Activated CD4-positive, alpha-beta memory T cell treated with anti-CD3 and anti-CD28 coated beads, Interleukin-2, amount 10 ng/mL, durations not matched to agents 7 days and 5 days (primary cell): ENCODE data around the gene ERC2. TPM values are rescaled to one million over a fixed set of nuclear protein-coding genes. Genes with fewer than 3 reads are reported as not detected.
A peak's percentile ranks its signal among the peaks of the same experiment; 100 is the strongest.

ENCODE experiments used
- CTCF ChIA-PET: fragments of 350-600 bp; sonication (Branson Sonifier 250); formaldehyde crosslinking; loops from one replicate; lab custom pipeline; 2021; ENCODE audit warnings: antibody characterized with exemption, inconsistent platforms; lab: Charles Lee
- POLR2A ChIA-PET: fragments of 350-600 bp; sonication (Branson Sonifier 250); formaldehyde crosslinking; loops from one replicate; lab custom pipeline; 2021; ENCODE audit warnings: antibody characterized with exemption; lab: Charles Lee
- DNase-seq: peaks from one replicate; pipeline ENCODE4 v3.0.0-alpha.2; 2020
- H3K27ac Mint-ChIP-seq: one replicate; pipeline ENCODE4 v1.8.0; 2021; ENCODE audit warnings: mild to moderate bottlenecking, mixed read lengths
- H3K27me3 Mint-ChIP-seq: one replicate; pipeline ENCODE4 v1.8.0; 2021; ENCODE audit warnings: mixed read lengths
- H3K36me3 Mint-ChIP-seq: one replicate; pipeline ENCODE4 v1.8.0; 2021; ENCODE audit warnings: low read depth, mixed read lengths
- H3K4me1 Mint-ChIP-seq: one replicate; pipeline ENCODE4 v1.8.0; 2021; ENCODE audit warnings: mixed read lengths
- H3K4me3 Mint-ChIP-seq: one replicate; pipeline ENCODE4 v1.8.0; 2021; ENCODE audit warnings: mild to moderate bottlenecking, mixed read lengths
- H3K9me3 Mint-ChIP-seq: one replicate; pipeline ENCODE4 v1.8.0; 2021; ENCODE audit warnings: mixed read lengths
- total RNA-seq, 2 experiments: library from RNA; stranded (reverse); gene quantifications; one replicate each; pipeline ENCODE4 v1.2.3, GENCODE V29; 2021

ERC2 gene
- total RNA-seq, 2 experiments from 2014 or later = not detected

GRCh38 chr3:56251343-56251945 lies 216.8 kb downstream of the ERC2 start:
- ChIA-PET CTCF (interaction anchor here (0.5 to 1.7 kb wide), 8 partner anchors 8 to 1422 kb away, joined by 3 to 10 read pairs (median 3); no protein-coding TSS in a partner anchor), POLR2A (no interaction called here)
- Mint-ChIP-seq H3K36me3 (no peaks in the 10 kb centered on the region), H3K4me1 (no peaks in the 10 kb centered on the region), H3K9me3 (no peaks in the 10 kb centered on the region), H3K27ac (no peak overlapping the region), H3K4me3 (no peak overlapping the region), H3K27me3 (peaks cover 2% of the 10 kb centered on the region)
- peak; percentile 22 for DNase-seq

DNA sequence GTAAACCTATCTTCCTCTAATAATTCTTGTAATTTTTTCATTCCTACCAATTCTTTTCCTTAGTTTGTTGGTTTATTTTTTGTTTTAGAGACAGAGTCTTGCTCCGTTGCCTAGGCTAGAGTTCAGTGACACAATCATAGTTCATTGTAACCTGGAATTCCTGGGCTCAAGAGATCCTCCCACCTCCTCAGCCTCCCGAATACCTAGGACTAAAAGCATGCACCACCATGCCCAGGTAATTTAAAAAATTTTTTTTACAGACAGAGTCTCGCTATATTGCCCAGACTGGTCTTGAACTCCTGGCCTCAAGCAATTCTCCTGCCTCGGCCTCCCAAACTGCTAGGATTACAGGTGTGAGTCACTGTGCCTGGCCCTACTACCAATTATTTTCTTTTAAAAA lies 220.2 kb downstream of the ERC2 start:
- no peak overlapping the region for H3K27ac Mint-ChIP-seq
- no peak for DNase-seq
- H3K36me3 Mint-ChIP-seq = no peaks in the 10 kb centered on the region
- no peaks in the 10 kb centered on the region for H3K4me1 Mint-ChIP-seq
- H3K9me3 Mint-ChIP-seq = no peaks in the 10 kb centered on the region
- no peak overlapping the region for H3K4me3 Mint-ChIP-seq
- ChIA-PET CTCF (no interaction called here), POLR2A (no interaction called here)
- peaks cover 2% of the 10 kb centered on the region for H3K27me3 Mint-ChIP-seq

DNA sequence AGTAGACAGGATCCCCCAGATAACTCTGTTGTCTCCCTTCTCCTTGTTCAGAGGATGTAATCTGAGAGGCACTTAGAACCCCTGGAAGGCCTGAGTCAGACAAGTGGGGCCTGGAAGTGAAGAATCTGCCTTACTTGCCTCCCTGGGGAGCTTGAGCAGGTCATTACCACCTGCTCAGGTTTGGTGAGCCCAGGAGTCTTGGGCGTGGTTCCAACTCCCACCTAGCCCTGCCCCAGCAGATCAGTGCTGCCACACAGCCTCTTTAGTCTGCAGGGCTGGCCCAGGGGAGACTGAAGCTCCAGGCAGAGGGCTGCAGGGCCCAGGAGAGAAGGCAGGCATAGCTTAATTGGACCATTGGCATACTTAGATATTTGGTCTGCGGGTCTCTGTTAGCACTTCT lies 230.0 kb downstream of the ERC2 start:
- H3K4me3 Mint-ChIP-seq = no peak overlapping the region
- DNase-seq = no peak
- H3K27me3 Mint-ChIP-seq = peaks cover 11% of the 10 kb centered on the region
- CTCF ChIA-PET = no interaction called here
- H3K27ac Mint-ChIP-seq = no peak overlapping the region
- no peaks in the 10 kb centered on the region for H3K4me1 Mint-ChIP-seq
- POLR2A ChIA-PET = no interaction called here
- no peaks in the 10 kb centered on the region for H3K36me3 Mint-ChIP-seq
- H3K9me3 Mint-ChIP-seq = no peaks in the 10 kb centered on the region

- Mint-ChIP-seq H3K27ac (no peak overlapping the region), H3K36me3 (no peaks in the 10 kb centered on the region), H3K27me3 (no peaks in the 10 kb centered on the region), H3K4me3 (no peak overlapping the region), H3K4me1 (no peaks in the 10 kb centered on the region), H3K9me3 (no peaks in the 10 kb centered on the region)
- POLR2A ChIA-PET = no interaction called here
- DNase-seq = no peak
- CTCF ChIA-PET = interaction anchor here (0.7 kb wide), 1 partner anchor 70 kb away, joined by 3 read pairs; no protein-coding TSS in a partner anchor
Observed at GRCh38 chr3:56233742-56234141, 234.5 kb downstream of the ERC2 start.

DNA sequence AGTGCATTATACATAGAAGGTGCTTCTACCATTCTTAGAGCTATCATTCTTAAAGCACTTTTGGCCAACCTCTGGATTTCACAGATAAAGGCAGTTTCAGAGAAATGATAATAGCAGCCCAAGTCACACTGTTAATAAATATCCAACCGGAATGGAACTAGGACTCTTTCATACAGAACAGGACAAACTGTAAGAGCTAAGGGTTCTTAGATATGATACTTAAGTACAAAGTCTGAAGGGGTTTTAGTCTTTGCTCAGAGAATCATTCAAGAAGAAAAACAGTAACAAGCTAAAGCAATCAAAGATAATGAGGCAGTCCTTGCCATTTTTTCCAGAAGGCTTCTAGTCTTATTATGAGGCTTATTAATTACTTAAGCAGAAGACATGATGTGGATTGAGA lies 239.0 kb downstream of the ERC2 start:
- no peaks in the 10 kb centered on the region for H3K9me3 Mint-ChIP-seq
- DNase-seq = no peak
- ChIA-PET CTCF (interaction anchor here (0.6 kb wide), 1 partner anchor 384 kb away, joined by 3 read pairs; no protein-coding TSS in a partner anchor), POLR2A (no interaction called here)
- H3K27ac Mint-ChIP-seq = no peak overlapping the region
- H3K4me3 Mint-ChIP-seq = no peak overlapping the region
- H3K27me3 Mint-ChIP-seq = no peaks in the 10 kb centered on the region
- H3K4me1 Mint-ChIP-seq = no peaks in the 10 kb centered on the region
- no peaks in the 10 kb centered on the region for H3K36me3 Mint-ChIP-seq

DNA sequence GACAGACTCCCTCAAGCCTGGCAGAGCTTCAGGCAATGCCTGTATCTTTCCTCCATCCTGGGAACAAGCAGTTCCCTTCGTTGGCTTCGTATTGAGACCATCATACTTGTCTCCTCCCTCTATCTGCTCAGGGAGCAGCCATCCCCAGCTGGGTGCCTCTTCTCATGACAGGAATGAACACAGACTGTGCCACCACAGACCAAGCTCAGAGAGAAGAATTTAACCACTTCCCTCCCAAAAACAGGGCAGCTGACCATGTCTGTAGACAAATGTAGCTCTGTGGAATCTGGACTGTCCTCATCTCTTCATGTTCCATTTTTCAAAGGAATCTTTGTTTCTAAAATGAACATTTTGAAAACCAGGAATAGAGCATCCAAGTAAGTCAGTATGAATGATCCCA lies 245.4 kb downstream of the ERC2 start:
- Mint-ChIP-seq H3K27ac (no peak overlapping the region), H3K4me3 (no peak overlapping the region), H3K27me3 (no peaks in the 10 kb centered on the region), H3K4me1 (no peaks in the 10 kb centered on the region), H3K36me3 (no peaks in the 10 kb centered on the region), H3K9me3 (no peaks in the 10 kb centered on the region)
- CTCF ChIA-PET = no interaction called here
- no peak for DNase-seq
- POLR2A ChIA-PET = no interaction called here

- Mint-ChIP-seq H3K4me1 (no peaks in the 10 kb centered on the region), H3K27ac (no peak overlapping the region), H3K27me3 (no peaks in the 10 kb centered on the region), H3K4me3 (no peak overlapping the region), H3K9me3 (no peaks in the 10 kb centered on the region), H3K36me3 (no peaks in the 10 kb centered on the region)
- no peak for DNase-seq
- CTCF ChIA-PET = no interaction called here
- POLR2A ChIA-PET = no interaction called here
Observed at GRCh38 chr3:56219894-56220805, 248.1 kb downstream of the ERC2 start.

- no peaks in the 10 kb centered on the region for H3K36me3 Mint-ChIP-seq
- H3K4me1 Mint-ChIP-seq = no peaks in the 10 kb centered on the region
- ChIA-PET CTCF (no interaction called here), POLR2A (no interaction called here)
- H3K27me3 Mint-ChIP-seq = no peaks in the 10 kb centered on the region
- DNase-seq = no peak
- H3K27ac Mint-ChIP-seq = no peak overlapping the region
- no peak overlapping the region for H3K4me3 Mint-ChIP-seq
- H3K9me3 Mint-ChIP-seq = peaks cover 2% of the 10 kb centered on the region
Observed at GRCh38 chr3:56209982-56210751, 258.1 kb downstream of the ERC2 start.

GRCh38 chr3:56207922-56208321 lies 260.3 kb downstream of the ERC2 start:
- Mint-ChIP-seq H3K4me1 (no peaks in the 10 kb centered on the region), H3K36me3 (no peaks in the 10 kb centered on the region), H3K27ac (no peak overlapping the region), H3K27me3 (no peaks in the 10 kb centered on the region), H3K4me3 (no peak overlapping the region), H3K9me3 (peaks cover 2% of the 10 kb centered on the region)
- no peak for DNase-seq
- ChIA-PET POLR2A (no interaction called here), CTCF (no interaction called here)

DNA sequence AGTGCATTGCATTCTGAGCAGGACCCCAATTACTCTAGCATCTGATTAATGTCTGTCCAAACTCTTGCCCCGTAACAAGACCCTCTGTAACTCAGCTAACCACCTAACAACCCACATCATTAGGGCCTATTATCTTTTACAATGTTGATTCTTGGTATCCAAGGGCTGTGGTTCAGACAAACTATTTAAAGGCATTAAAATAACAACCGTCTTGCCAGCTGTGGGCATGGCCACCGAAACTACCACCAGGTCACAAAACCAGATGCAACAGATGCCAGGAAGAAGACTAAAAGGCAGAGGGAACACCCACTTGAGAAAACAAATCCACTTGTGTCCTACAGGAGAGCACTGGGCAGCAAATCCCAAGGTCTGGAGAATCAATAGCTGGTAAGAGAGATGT lies 262.9 kb downstream of the ERC2 start:
- CTCF ChIA-PET = no interaction called here
- POLR2A ChIA-PET = no interaction called here
- Mint-ChIP-seq H3K4me1 (no peaks in the 10 kb centered on the region), H3K27ac (no peak overlapping the region), H3K27me3 (no peaks in the 10 kb centered on the region), H3K9me3 (no peaks in the 10 kb centered on the region), H3K4me3 (no peak overlapping the region), H3K36me3 (no peaks in the 10 kb centered on the region)
- no peak for DNase-seq

- CTCF ChIA-PET = no interaction called here
- no peak overlapping the region for H3K4me3 Mint-ChIP-seq
- POLR2A ChIA-PET = no interaction called here
- H3K27me3 Mint-ChIP-seq = no peaks in the 10 kb centered on the region
- no peaks in the 10 kb centered on the region for H3K36me3 Mint-ChIP-seq
- H3K9me3 Mint-ChIP-seq = no peaks in the 10 kb centered on the region
- H3K4me1 Mint-ChIP-seq = no peaks in the 10 kb centered on the region
- no peak overlapping the region for H3K27ac Mint-ChIP-seq
- no peak for DNase-seq
Observed at GRCh38 chr3:56202997-56203396, 265.3 kb downstream of the ERC2 start.

DNA sequence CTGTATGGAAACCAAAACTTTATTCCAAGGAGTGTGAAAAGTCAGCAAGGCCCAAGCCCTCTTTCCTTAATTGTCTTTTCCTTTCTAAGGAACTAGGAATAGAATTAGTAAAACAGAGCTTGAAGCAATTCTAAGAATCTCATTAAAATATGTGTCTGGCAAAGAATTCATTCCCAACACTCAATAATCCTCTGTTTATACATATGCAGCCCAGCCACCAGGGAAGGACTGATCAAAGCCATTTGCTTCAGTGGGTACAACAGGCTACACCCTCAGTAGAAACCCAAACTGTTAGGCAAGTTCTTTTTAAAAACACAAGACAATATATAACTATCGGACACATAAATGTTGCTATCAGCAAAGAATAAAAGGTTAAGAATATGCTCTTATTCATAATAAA lies 266.9 kb downstream of the ERC2 start:
- Mint-ChIP-seq H3K27me3 (no peaks in the 10 kb centered on the region), H3K4me3 (no peak overlapping the region), H3K27ac (no peak overlapping the region), H3K4me1 (no peaks in the 10 kb centered on the region), H3K36me3 (no peaks in the 10 kb centered on the region), H3K9me3 (no peaks in the 10 kb centered on the region)
- ChIA-PET POLR2A (no interaction called here), CTCF (no interaction called here)
- no peak for DNase-seq

- CTCF ChIA-PET = no interaction called here
- Mint-ChIP-seq H3K4me1 (no peaks in the 10 kb centered on the region), H3K9me3 (no peaks in the 10 kb centered on the region), H3K27ac (no peak overlapping the region), H3K4me3 (no peak overlapping the region), H3K27me3 (no peaks in the 10 kb centered on the region), H3K36me3 (no peaks in the 10 kb centered on the region)
- POLR2A ChIA-PET = no interaction called here
- no peak for DNase-seq
Observed at GRCh38 chr3:56200251-56200650, 268.0 kb downstream of the ERC2 start.
